ENCODE measurements around the gene UBE2H. TPM values are rescaled to one million over a fixed set of nuclear protein-coding genes. Genes with fewer than 3 reads are reported as not detected.

UBE2H gene
- total and polyA plus RNA-seq, 2 experiments from 2014 or later, result 73.4 to 98.9 TPM

- Histone ChIP-seq H3K27me3 (no peaks in the 10 kb centered on the region), H3K27ac (no peak overlapping the region), H3K4me3 (no peak overlapping the region), H3K36me3 (replicated peaks; ENCODE audit: insufficient read depth, low read depth) (no peaks in the 10 kb centered on the region), H3K9me2 (replicated peaks; ENCODE audit: insufficient read depth) (no peaks in the 10 kb centered on the region), H4K20me1 (ENCODE audit: insufficient read depth, poor library complexity, severe bottlenecking) (peaks cover 39% of the 10 kb centered on the region), H3K79me2 (peaks cover 77% of the 10 kb centered on the region), H3K4me1 (ENCODE audit: insufficient read depth) (peaks cover 17% of the 10 kb centered on the region), H3K4me2 (no peak overlapping the region), H2AFZ (no peak overlapping the region), H3K9me3 (ENCODE audit: low read depth) (no peaks in the 10 kb centered on the region)
- no peak for DNase-seq (ENCODE audit: low spot score)
- TF ChIP-seq EZH2phosphoT487 (IDR thresholded peaks at IDR 0.05; ENCODE audit: low read depth, severe bottlenecking, unreplicated experiment), result no peak
- TF ChIP-seq CTCF (IDR thresholded peaks at IDR 0.05; ENCODE audit: poor library complexity), result no peak
- TF ChIP-seq EZH2 (IDR thresholded peaks at IDR 0.05; ENCODE audit: borderline replicate concordance), result no peak
- WGBS (ENCODE audit: low lambda C conversion rate, missing lambda C conversion rate), result 93% methylated on average over 2 of the region's 2 CpGs
Observed at GRCh38 chr7:129858490-129858889, 94.3 kb downstream of the UBE2H start.

GRCh38 chr7:129857313-129857712 is 95.4 kb downstream of the UBE2H start:
- H2AFZ ChIP-seq, result no peak overlapping the region
- no peak for DNase-seq (ENCODE audit: low spot score)
- no peaks in the 10 kb centered on the region for H3K9me2 ChIP-seq (replicated peaks; ENCODE audit: insufficient read depth)
- WGBS (ENCODE audit: low lambda C conversion rate, missing lambda C conversion rate), result 96% methylated on average over 1 of the region's 1 CpG
- H3K27ac ChIP-seq, result no peak overlapping the region
- TF ChIP-seq EZH2 (IDR thresholded peaks at IDR 0.05; ENCODE audit: borderline replicate concordance) (no peak), CTCF (IDR thresholded peaks at IDR 0.05; ENCODE audit: poor library complexity) (no peak), EZH2phosphoT487 (IDR thresholded peaks at IDR 0.05; ENCODE audit: low read depth, severe bottlenecking, unreplicated experiment) (no peak)
- no peak overlapping the region for H3K4me2 ChIP-seq
- no peaks in the 10 kb centered on the region for H3K9me3 ChIP-seq (ENCODE audit: low read depth)
- peaks cover 24% of the 10 kb centered on the region for H3K4me1 ChIP-seq (ENCODE audit: insufficient read depth)
- H3K79me2 ChIP-seq, result peaks cover 69% of the 10 kb centered on the region
- H3K27me3 ChIP-seq, result no peaks in the 10 kb centered on the region
- no peak overlapping the region for H3K4me3 ChIP-seq
- no peaks in the 10 kb centered on the region for H3K36me3 ChIP-seq (replicated peaks; ENCODE audit: insufficient read depth, low read depth)
- peaks cover 35% of the 10 kb centered on the region for H4K20me1 ChIP-seq (ENCODE audit: insufficient read depth, poor library complexity, severe bottlenecking)

- Histone ChIP-seq H3K4me2 (no peak overlapping the region), H3K4me1 (ENCODE audit: insufficient read depth) (peaks cover 31% of the 10 kb centered on the region), H3K27me3 (no peaks in the 10 kb centered on the region), H4K20me1 (ENCODE audit: insufficient read depth, poor library complexity, severe bottlenecking) (peaks cover 37% of the 10 kb centered on the region), H3K36me3 (replicated peaks; ENCODE audit: insufficient read depth, low read depth) (no peaks in the 10 kb centered on the region), H3K79me2 (peaks cover 64% of the 10 kb centered on the region), H3K9me2 (replicated peaks; ENCODE audit: insufficient read depth) (no peaks in the 10 kb centered on the region), H3K27ac (peak overlapping the region; percentile 27), H3K4me3 (no peak overlapping the region), H3K9me3 (ENCODE audit: low read depth) (no peaks in the 10 kb centered on the region), H2AFZ (no peak overlapping the region)
- WGBS (ENCODE audit: low lambda C conversion rate, missing lambda C conversion rate), result 67% methylated on average over 5 of the region's 5 CpGs
- TF ChIP-seq CTCF (IDR thresholded peaks at IDR 0.05; ENCODE audit: poor library complexity), result no peak
- no peak for TF ChIP-seq EZH2 (IDR thresholded peaks at IDR 0.05; ENCODE audit: borderline replicate concordance)
- TF ChIP-seq EZH2phosphoT487 (IDR thresholded peaks at IDR 0.05; ENCODE audit: low read depth, severe bottlenecking, unreplicated experiment), result no peak
- no peak for DNase-seq (ENCODE audit: low spot score)
Observed at GRCh38 chr7:129855935-129856717, 96.6 kb downstream of the UBE2H start.
